ENCODE results near the gene TIMP2. TPM values are rescaled to one million over a fixed set of nuclear protein-coding genes. Genes with fewer than 3 reads are reported as not detected.

The TIMP2 gene
- total RNA-seq, 4 donors from 2014 or later, result 172 to 315 (median 211) TPM

DNA sequence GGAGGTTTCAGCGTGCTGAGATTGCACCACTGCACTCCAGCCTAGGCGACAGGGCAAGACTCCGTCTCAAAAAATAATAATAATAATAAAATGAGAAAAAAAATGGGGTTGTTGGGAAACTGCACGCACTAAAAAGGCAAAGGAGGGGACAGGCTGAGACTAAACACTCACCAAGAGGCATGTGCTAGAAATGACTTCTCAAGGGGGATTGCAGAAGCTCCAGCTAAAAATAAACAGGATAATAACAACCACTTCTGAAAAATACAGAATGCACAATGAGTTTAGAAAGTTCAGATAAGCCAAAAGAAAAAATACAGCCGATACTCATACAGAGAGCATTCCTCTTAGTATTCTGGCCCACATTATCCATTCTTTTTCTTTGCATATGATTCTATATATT, 15.1 kb upstream of the TIMP2 start:
- ATAC-seq, result no peak
- WGBS, 2 donors (ENCODE audit: low coverage in 1 of 2), result 81 to 90% methylated on average over 5 of the region's 5 CpGs
- peaks cover 0 to 14% (median 3%) of the 10 kb centered on the region in 3 donors for H3K4me1 ChIP-seq
- no peaks in the 10 kb centered on the region for H3K27me3 ChIP-seq
- H3K27ac ChIP-seq, result no peak overlapping the region
- H3K36me3 ChIP-seq, result no peaks in the 10 kb centered on the region
- TF ChIP-seq, protein P1, sequence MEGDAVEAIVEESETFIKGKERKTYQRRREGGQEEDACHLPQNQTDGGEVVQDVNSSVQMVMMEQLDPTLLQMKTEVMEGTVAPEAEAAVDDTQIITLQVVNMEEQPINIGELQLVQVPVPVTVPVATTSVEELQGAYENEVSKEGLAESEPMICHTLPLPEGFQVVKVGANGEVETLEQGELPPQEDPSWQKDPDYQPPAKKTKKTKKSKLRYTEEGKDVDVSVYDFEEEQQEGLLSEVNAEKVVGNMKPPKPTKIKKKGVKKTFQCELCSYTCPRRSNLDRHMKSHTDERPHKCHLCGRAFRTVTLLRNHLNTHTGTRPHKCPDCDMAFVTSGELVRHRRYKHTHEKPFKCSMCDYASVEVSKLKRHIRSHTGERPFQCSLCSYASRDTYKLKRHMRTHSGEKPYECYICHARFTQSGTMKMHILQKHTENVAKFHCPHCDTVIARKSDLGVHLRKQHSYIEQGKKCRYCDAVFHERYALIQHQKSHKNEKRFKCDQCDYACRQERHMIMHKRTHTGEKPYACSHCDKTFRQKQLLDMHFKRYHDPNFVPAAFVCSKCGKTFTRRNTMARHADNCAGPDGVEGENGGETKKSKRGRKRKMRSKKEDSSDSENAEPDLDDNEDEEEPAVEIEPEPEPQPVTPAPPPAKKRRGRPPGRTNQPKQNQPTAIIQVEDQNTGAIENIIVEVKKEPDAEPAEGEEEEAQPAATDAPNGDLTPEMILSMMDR (IDR thresholded peaks at IDR 0.05), result no peak
- TF ChIP-seq EP300 (IDR thresholded peaks at IDR 0.05) (no peak), POLR2AphosphoS5 (IDR thresholded peaks at IDR 0.05) (no peak), POLR2A (IDR thresholded peaks at IDR 0.05) (no peak)
- no peaks in the 10 kb centered on the region for H3K9me3 ChIP-seq
- no peak overlapping the region for H3K4me3 ChIP-seq

DNA sequence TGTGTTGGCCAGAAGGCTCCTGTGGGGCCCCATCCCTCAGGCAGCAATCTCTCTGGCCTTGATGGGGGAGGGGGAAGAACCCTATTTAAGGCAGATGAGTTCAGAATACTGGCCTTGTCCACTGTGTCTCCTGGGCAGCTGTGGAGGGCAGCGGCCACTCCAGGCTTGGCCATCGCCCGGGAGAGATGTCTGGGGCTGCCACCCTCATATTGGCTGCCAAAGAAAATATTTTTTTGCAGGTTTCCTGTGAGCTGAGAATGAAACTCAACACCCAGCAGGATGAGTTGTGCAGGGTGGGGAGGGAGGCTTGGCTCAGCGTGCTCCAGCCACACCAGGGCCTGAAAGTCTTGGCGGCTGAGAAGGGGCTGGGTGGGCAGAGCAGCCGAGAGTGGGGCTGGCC, 14.4 kb upstream of the TIMP2 start:
- Histone ChIP-seq H3K27me3 (no peaks in the 10 kb centered on the region), H3K9me3 (no peaks in the 10 kb centered on the region), H3K4me3 (no peak overlapping the region), H3K36me3 (no peaks in the 10 kb centered on the region), H3K4me1 (peaks cover 0 to 21% (median 9%) of the 10 kb centered on the region in 3 donors), H3K27ac (no peak overlapping the region)
- 77% methylated on average over 3 of the region's 6 CpGs; no CpG with 5 or more reads in 1 of the 2 donors for WGBS, 2 donors (ENCODE audit: low coverage in 1 of 2)
- ATAC-seq, result no peak
- TF ChIP-seq EP300 (IDR thresholded peaks at IDR 0.05) (no peak), POLR2A (IDR thresholded peaks at IDR 0.05) (no peak), POLR2AphosphoS5 (IDR thresholded peaks at IDR 0.05) (no peak)
- TF ChIP-seq, protein P1 (IDR thresholded peaks at IDR 0.05), result no peak

DNA sequence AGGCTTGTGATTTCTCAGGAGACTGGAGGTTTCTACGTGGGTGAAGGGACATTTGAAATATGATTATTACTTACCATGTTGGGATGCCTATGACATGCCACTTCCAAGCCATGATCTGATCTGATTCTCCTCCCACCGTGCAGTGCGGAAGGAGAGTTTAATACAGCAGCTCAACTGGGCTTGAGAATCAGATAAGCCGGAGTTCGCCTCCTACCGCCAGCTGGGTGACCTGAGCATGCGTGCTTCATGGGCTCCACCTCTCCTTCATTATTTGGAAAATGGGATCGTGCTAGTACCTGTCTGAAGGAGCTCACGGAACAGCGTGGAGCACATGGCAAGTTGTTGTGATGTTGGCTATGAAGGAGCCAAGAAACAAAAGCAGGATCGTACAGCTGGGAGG, 12.4 kb upstream of the TIMP2 start:
- Histone ChIP-seq H3K27ac (no peak overlapping the region), H3K4me3 (no peak overlapping the region), H3K36me3 (no peaks in the 10 kb centered on the region), H3K27me3 (no peaks in the 10 kb centered on the region), H3K9me3 (no peaks in the 10 kb centered on the region), H3K4me1 (peaks cover 0 to 39% (median 24%) of the 10 kb centered on the region in 3 donors)
- 85% methylated on average over 10 of the region's 11 CpGs; no CpG with 5 or more reads in 1 of the 2 donors for WGBS, 2 donors (ENCODE audit: low coverage in 1 of 2)
- TF ChIP-seq EP300 (IDR thresholded peaks at IDR 0.05) (no peak), POLR2AphosphoS5 (IDR thresholded peaks at IDR 0.05) (no peak), POLR2A (IDR thresholded peaks at IDR 0.05) (no peak)
- TF ChIP-seq, protein P1 (IDR thresholded peaks at IDR 0.05), result no peak
- no peak for ATAC-seq

DNA sequence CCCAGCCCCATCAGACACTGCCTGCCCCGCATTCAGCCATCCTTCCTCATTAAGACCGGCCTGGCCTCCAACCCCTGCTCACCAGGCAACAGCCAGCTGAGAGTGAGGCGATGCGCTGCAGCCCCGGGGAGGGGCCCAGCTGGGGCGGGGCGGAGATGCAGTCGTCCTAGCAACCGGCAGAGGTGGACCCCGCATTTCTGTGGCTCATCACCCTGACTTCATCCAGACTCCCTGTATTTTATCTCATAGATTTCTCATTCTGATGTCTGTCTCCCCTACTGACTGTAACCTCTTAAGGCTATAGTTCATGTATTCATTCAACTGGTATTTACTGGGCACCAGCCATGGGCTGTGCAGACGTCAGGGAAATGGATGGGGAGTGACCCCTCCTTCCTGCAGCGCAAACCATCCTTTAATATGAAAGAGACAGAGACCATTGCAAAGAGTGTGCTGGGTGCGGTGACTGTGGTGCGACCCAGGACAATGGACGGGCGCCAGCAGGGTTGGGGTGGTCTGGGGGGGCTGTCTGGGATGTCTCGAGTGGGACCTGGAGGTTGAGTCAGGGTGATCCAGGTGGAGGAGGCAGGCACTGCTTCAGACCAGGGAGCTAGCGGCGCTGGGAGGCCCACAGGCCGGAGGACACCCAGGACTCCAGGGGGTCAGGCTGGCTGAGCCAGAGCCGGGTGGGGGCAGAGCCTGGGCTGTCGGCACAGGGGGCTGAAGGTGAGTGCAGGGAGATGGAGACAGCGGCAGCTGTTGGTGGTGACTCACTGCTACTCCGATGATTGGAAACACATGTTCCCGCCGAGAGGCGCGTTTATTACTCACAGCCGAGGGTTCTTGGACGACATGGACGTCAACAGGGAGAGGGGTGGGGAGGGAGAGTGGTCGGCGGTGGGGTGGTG, 10.5 kb upstream of the TIMP2 start:
- H3K36me3 ChIP-seq, result no peaks in the 10 kb centered on the region
- no peaks in the 10 kb centered on the region for H3K9me3 ChIP-seq
- 29 to 100% methylated on average over 1 to 6 of the region's 33 CpGs for WGBS, 2 donors (ENCODE audit: low coverage in 1 of 2)
- no peak for TF ChIP-seq EP300 (IDR thresholded peaks at IDR 0.05)
- TF ChIP-seq POLR2AphosphoS5 (IDR thresholded peaks at IDR 0.05), result peak; percentile 87
- TF ChIP-seq POLR2A (IDR thresholded peaks at IDR 0.05), result no peak
- no peaks in the 10 kb centered on the region for H3K27me3 ChIP-seq
- peaks cover 0 to 39% (median 24%) of the 10 kb centered on the region in 3 donors for H3K4me1 ChIP-seq
- H3K27ac ChIP-seq, result peak overlapping the region in 3 of 4 donors; percentile 86 to 90 (median 87)
- peak; percentile 62 for ATAC-seq
- no peak overlapping the region for H3K4me3 ChIP-seq

DNA sequence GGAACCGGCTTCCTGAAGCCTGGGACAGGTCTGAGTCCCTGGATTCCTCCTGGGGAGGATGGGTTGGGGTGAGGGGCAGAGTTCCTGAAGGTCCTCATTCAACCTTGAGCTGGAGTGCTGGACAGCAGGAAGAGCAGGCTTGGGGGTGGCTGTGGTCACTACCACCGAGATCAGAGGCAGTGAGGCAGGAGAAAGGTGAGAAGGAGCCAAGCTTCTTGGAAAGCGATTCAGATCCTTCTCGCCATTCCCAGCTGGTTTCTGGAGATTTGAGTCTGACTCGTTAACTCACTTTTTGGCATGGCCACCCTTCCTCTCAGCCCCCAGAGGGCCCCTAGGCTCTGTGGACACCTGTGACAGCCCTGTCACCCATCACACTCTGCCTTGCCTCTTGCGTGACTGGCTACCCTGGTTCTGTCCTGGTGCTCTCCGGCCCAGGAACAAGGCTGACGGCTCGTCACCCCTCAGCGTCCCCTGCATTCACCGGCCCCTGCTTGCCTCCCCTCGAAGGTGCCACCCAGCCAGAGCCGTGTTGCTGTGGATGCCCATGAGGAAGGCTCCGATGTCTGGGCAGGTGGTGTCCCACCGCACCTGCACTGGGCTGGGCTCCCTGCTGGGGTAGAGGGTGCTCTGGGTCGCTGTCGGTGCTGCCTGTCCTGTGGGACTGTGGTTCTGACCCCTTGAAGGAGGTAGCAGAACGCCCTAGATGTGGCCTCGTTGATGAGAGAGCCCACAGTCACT, 9.7 kb upstream of the TIMP2 start:
- H3K4me1 ChIP-seq, result peaks cover 0 to 39% (median 28%) of the 10 kb centered on the region in 3 donors
- no peaks in the 10 kb centered on the region for H3K36me3 ChIP-seq
- H3K27me3 ChIP-seq, result no peaks in the 10 kb centered on the region
- no peak for ATAC-seq
- TF ChIP-seq POLR2AphosphoS5 (IDR thresholded peaks at IDR 0.05) (no peak), POLR2A (IDR thresholded peaks at IDR 0.05) (no peak), EP300 (IDR thresholded peaks at IDR 0.05) (no peak)
- TF ChIP-seq, protein P1 (IDR thresholded peaks at IDR 0.05), result no peak
- WGBS, 2 donors (ENCODE audit: low coverage in 1 of 2), result 81% methylated on average over 12 of the region's 19 CpGs; no CpG with 5 or more reads in 1 of the 2 donors
- peak overlapping the region in 1 of 2 donors; percentile 42 for H3K4me3 ChIP-seq
- peak overlapping the region; percentile 62 to 90 (median 86) for H3K27ac ChIP-seq
- no peaks in the 10 kb centered on the region for H3K9me3 ChIP-seq

All from gastroesophageal sphincter (tissue), 4 donors.